Mucosa of descending colon (tissue), 3 donors: ENCODE measurements around the gene MCTP1. TPM values are rescaled to one million over a fixed set of nuclear protein-coding genes. Genes with fewer than 3 reads are reported as not detected.
"Not testable (repeated sequence)": the region's sequence is repeated elsewhere in the genome, so short reads cannot be mapped to it uniquely, and the experiment has no call there.

Experiments used
- ATAC-seq: fragments of 200-7000 bp; cut with Tn5 transposase; one replicate; pipeline ENCODE4 v1.9.1; 2020; ENCODE audit warnings: mild to moderate bottlenecking, moderate library complexity
- DNase-seq, 3 donors: peaks; one replicate each; pipeline ENCODE4 v3.0.0-alpha.2; 2020
- H3K36me3 ChIP-seq: fragments of 200-600 bp; one replicate; pipeline ENCODE4 v1.8.0; 2021; ENCODE audit warnings: low read depth, mild to moderate bottlenecking
- H3K4me1 ChIP-seq: fragments of 200-600 bp; one replicate; pipeline ENCODE4 v1.8.0; 2021; ENCODE audit warnings: low read depth, mild to moderate bottlenecking
- H3K4me3 ChIP-seq: fragments of 200-600 bp; one replicate; pipeline ENCODE4 v1.8.0; 2021; ENCODE audit warnings: mild to moderate bottlenecking
- H3K9me3 ChIP-seq: fragments of 200-600 bp; one replicate; pipeline ENCODE4 v1.8.0; 2021; ENCODE audit warnings: mild to moderate bottlenecking
- CTCF ChIP-seq: fragments of 200-600 bp; IDR thresholded peaks from one replicate; pipeline ENCODE4 v1.8.0; 2022; ENCODE audit warnings: antibody characterized with exemption, mild to moderate bottlenecking
- intact Hi-C, 2 donors: fragments of 100-400 bp; cut with DNase I in 1 of 2; cut with micrococcal nuclease in 1 of 2; formaldehyde crosslinking; loops; one replicate each; pipeline versions ENCODE4 v1.11.0 to v1.11.1; 2022; cut with DNase I, micrococcal nuclease
- total RNA-seq, 3 donors: library from RNA; stranded (reverse); fragmentation: NEBNext Ultra II Directional in 2 of 3; extraction: Animal tissue kit (Norgen Biotek cat#: 25700) in 2 of 3; gene quantifications; one replicate each; pipeline versions ENCODE4 v1.2.1 to v1.2.4, GENCODE V29; 2021 to 2023
- donor health status: DM: no; HTN: no; CAD: no; lungs with moderate emphysema.
- donor health status: DM: no; HTN: no; CAD: no.
- donor health status: DM: no; HTN: yes; CAD: no.

The MCTP1 gene
- total RNA-seq, 3 donors from 2014 or later: 6.8 to 12.3 (median 7.7) TPM

- Histone ChIP-seq H3K9me3 (no peaks in the 10 kb centered on the region), H3K36me3 (no peaks in the 10 kb centered on the region), H3K4me1 (no peaks in the 10 kb centered on the region), H3K4me3 (no peak overlapping the region)
- no peak for DNase-seq
- intact Hi-C loops: no loop called here
- no peak for ATAC-seq
- no peak for TF ChIP-seq CTCF
Observed at GRCh38 chr5:95217881-95218280, 67.0 kb downstream of the MCTP1 start.

GRCh38 chr5:95217351-95217750 lies 67.5 kb downstream of the MCTP1 start:
- no peak for DNase-seq
- no peaks in the 10 kb centered on the region for H3K36me3 ChIP-seq
- no peak for TF ChIP-seq CTCF
- H3K9me3 ChIP-seq: no peaks in the 10 kb centered on the region
- no peaks in the 10 kb centered on the region for H3K4me1 ChIP-seq
- ATAC-seq: no peak
- intact Hi-C loops: no loop called here
- no peak overlapping the region for H3K4me3 ChIP-seq

GRCh38 chr5:95216136-95216955 lies 68.5 kb downstream of the MCTP1 start:
- Histone ChIP-seq H3K4me3 (no peak overlapping the region), H3K9me3 (no peaks in the 10 kb centered on the region), H3K4me1 (no peaks in the 10 kb centered on the region), H3K36me3 (no peaks in the 10 kb centered on the region)
- DNase-seq (no peak), ATAC-seq (no peak)
- TF ChIP-seq CTCF: no peak
- intact Hi-C loops: no loop called here

GRCh38 chr5:95207811-95208210 lies 77.1 kb downstream of the MCTP1 start:
- H3K36me3 ChIP-seq, H3K4me1 ChIP-seq, H3K9me3 ChIP-seq, DNase-seq, intact Hi-C loops, H3K4me3 ChIP-seq, ATAC-seq: not testable (repeated sequence)

- H3K36me3 ChIP-seq: no peaks in the 10 kb centered on the region
- H3K9me3 ChIP-seq: no peaks in the 10 kb centered on the region
- H3K4me3 ChIP-seq: no peak overlapping the region
- no peaks in the 10 kb centered on the region for H3K4me1 ChIP-seq
- TF ChIP-seq CTCF: no peak
- ATAC-seq (no peak), DNase-seq (no peak)
- intact Hi-C loops: no loop called here
Observed at GRCh38 chr5:95194856-95195255, 90.0 kb downstream of the MCTP1 start.

GRCh38 chr5:95191330-95191729 lies 93.6 kb downstream of the MCTP1 start:
- H3K4me1 ChIP-seq: no peaks in the 10 kb centered on the region
- no peaks in the 10 kb centered on the region for H3K9me3 ChIP-seq
- ATAC-seq (no peak), DNase-seq (no peak)
- no peaks in the 10 kb centered on the region for H3K36me3 ChIP-seq
- no peak overlapping the region for H3K4me3 ChIP-seq
- no peak for TF ChIP-seq CTCF
- intact Hi-C loops: no loop called here
